ENCODE results near the gene NET1.

DNA sequence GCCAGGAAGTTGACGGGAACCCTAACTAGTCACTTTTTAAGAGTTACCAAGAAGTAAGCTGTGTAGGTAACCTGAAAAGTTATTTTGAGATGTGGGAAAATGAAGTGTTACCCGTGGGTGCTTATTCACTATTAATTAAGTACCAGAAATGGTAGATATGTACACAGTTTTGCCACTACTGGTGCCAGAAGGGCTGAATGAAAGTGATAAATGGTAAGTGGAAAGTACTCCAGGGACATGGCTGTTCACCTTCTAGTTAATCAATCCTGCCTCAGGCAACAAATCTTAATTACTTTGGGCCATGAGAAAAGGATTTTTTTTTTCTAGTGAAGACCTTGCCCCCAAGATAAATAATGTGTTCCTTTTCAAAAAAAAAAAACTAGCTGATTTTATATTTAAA, 15.8 kb downstream of the NET1 start:
- TF ChIP-seq, protein P1, sequence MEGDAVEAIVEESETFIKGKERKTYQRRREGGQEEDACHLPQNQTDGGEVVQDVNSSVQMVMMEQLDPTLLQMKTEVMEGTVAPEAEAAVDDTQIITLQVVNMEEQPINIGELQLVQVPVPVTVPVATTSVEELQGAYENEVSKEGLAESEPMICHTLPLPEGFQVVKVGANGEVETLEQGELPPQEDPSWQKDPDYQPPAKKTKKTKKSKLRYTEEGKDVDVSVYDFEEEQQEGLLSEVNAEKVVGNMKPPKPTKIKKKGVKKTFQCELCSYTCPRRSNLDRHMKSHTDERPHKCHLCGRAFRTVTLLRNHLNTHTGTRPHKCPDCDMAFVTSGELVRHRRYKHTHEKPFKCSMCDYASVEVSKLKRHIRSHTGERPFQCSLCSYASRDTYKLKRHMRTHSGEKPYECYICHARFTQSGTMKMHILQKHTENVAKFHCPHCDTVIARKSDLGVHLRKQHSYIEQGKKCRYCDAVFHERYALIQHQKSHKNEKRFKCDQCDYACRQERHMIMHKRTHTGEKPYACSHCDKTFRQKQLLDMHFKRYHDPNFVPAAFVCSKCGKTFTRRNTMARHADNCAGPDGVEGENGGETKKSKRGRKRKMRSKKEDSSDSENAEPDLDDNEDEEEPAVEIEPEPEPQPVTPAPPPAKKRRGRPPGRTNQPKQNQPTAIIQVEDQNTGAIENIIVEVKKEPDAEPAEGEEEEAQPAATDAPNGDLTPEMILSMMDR (IDR thresholded peaks at IDR 0.05) = no peak
- TF ChIP-seq EZH2phosphoT487 (IDR thresholded peaks at IDR 0.05) (no peak), EZH2 (IDR thresholded peaks at IDR 0.05) (no peak)

Data from neural progenitor cell (in vitro differentiated cells).